Measurements from ENCODE around the gene SMARCD3.

SMARCD3 gene

DNA sequence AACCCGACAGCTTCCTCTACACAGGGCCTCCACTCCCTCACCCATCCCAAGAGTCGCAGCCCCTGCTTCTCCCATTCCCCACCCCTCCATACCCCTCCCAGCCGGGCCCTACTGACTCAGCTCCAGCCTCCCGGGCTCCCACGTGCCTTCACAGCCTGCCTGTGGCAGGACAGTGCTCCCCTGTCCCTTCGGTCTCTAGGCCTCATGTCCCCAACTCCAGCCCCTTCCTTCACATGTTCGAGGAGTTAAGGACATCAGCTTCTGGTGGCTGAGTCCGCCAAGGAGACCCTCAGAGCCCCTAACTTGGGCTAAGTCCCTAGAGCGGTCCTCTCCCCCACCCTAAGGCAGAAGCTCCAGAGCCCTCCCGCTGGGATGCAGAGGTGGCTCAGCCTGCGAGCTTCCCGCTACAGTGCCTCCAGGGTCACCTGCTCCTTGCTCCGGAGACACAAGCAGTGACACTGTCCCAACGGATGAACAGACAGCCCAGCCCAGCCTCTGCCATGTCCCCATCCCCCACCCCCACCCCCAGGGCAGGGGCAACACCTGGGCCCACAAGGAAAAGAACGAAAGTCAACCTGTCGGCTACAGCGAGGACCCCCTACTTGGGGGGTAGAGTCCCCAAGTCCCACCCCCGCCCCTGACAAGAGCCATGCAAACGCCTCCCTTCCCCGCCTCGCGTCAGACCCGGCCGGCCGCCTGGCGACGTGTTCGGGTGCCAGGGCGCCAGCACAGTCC lies 716 bp downstream of the SMARCD3 start:
- DNase-seq (ENCODE audit: low read depth), result no peak

GRCh38 chr7:151246851-151247580 lies 1.5 kb downstream of the SMARCD3 start:
- no peak for DNase-seq (ENCODE audit: low read depth)

- DNase-seq (ENCODE audit: low read depth), result no peak
These were observed 2.2 kb downstream of the SMARCD3 start for GRCh38 chr7:151246102-151246850.

DNA sequence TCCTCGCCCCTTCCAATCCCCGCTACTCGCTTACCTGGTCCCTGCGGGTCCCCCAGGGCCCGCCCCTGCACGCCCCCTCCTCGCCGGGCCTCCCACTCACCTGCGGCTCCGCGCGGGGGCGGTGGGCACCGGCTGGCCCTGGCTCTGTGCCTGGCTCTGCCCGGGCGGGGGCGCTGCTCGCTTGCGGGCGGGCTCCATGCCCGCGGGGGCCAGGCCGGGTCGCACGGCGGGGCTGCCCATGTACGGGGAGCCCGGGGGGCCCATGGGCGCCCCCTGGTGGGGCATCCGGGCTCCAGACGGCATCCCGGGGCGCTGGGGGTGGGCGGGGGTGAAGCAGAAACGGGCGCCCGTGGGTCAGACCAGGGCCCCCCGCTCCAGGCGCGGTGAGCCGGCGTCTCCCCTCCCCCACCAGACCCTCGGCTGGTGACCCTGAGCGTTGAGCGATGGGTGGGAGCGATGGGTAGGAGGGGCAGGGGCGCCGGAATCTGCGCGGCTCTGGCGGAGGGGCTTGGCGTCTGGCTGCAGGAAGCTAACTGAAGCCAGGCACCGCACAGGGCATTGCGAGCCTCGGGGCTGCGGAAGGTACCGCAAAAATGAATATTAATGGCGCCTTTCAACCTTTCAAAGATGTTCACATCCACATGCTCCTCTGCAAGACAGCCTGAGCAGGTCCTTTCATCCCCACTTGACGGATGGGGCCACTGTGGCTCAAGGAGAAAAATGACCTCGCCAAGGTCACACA lies 3.0 kb downstream of the SMARCD3 start:
- peak; percentile 50 for DNase-seq (ENCODE audit: low read depth)

GRCh38 chr7:151244841-151245346 lies 3.6 kb downstream of the SMARCD3 start:
- no peak for DNase-seq (ENCODE audit: low read depth)

DNA sequence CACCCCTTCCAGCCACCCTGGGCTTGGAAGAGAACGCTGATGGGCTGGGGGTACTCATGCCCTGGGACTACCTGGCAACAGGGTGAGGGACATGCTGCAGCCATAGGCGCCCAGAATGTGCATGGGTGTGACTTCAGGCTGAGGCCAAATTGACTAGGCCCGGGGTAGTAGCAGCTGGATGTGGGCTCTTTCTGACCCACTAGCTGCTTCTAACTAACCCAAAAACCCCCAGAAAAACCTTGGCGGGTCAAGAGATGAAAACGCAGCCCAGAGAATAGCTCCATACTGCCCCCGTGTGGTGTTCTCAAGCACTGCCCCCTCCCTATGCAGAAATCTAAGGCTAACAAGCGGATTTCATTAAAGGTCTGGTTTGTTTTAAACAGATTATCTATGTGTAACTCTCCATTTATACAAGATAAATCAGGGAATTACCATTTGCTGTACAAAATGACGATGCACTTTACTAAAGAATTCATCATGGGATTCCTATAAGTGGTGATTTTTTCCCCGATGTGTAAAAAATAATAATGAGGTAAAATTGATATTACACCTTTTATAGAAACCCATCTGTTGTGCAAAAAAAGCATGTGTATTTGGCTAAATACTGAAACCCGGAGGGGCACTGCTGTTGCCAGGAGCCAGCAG lies 4.2 kb downstream of the SMARCD3 start:
- peak; percentile 45 for DNase-seq (ENCODE audit: low read depth)

DNA sequence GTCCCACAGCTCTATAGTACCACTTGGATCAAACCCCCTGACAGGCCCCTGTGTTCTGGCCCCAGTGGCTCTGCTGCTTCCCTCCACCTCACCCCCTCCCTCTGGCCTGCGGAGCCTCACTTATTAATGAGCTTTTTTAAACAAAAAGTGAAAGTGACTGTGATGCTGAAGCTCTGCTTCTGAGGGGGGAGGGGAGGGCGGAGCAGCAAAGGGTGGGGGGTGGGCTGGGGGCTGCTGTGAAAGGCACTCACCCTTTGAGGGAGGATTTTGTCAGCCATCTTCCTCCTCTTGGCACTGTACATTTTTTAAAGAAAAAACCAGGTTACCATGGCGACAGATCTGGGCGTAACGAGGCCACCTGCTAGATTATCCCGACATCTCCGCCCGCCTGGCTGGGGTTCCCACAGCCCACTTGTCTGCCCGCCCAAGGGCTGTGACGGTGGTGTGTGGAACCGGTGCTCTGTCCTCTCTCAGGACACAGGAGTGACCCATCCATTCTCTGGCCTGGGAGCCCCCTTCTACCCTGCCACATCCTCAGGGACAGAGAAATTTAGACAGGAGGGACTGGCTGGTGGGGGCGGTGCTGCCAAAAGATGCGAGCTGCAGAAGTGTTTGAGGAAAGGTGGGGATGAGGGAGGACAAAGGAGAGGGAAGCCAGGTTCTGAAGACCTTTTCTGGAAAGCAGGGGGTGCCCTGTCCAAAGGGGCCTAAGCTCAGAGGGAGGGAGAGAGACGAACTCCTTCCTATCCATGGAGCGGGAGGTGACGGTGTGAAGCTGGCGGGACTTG lies 4.9 kb downstream of the SMARCD3 start:
- DNase-seq (ENCODE audit: low read depth), result no peak

DNA sequence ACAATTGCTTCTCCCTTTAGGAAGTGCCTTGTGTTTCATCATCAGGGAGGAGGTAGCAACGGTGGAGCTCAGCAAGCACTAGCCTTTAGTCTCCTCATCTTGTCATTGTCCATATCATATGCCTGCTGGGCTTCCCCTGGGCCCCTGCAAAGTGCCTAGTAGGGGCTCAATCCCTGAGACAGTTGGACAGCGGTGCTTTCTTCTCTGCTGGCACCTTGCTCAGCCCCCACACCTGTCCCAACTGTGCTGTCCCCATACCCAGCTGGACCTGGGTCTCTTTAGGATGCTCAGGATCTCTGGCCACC lies 5.5 kb downstream of the SMARCD3 start:
- DNase-seq (ENCODE audit: low read depth), result no peak

DNA sequence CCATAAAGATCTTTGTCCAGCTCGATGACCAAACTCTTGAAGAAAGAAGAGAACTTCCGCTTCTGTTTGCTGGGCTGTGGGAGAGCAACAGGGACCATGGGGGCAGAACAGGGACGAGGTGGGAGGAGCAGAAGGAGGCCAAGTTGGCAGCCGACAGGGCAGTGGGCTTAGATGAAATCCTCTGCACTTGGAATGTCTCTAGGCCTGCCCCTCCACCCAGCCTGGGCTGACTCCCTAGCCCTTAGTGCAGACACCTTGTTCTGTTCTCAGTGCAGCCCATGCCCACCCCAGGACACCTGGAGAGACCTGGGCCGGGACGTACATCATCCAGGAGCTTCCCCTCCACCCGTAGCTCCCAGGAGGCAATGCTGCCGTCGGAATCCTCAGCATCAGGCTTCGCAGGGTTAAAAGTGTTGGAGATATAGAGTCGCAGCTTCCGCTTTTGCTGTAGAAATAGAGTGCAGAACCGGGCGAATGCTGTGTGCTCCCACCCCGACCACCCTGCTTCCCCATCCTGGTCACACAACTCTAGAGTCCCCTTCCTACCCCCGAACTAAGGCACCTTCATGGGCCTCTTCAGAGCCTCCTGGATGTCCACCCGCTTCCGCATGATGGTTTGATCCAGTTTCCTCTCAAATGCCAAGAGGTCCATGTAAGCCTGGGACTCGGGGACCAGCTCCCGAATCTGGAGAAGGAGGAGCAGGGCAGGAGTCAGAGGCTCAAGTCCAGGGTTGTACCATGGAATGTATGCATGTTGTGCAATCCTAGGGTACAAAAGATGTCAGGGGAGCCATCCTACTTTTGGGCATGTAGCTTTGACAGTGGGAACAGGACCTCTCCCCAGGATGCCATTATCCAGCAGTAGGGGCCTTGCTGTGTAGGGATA lies 6.1 kb downstream of the SMARCD3 start:
- DNase-seq (ENCODE audit: low read depth), result no peak

- DNase-seq (ENCODE audit: low read depth), result no peak
These were observed 6.8 kb downstream of the SMARCD3 start for GRCh38 chr7:151241755-151242096.

DNA sequence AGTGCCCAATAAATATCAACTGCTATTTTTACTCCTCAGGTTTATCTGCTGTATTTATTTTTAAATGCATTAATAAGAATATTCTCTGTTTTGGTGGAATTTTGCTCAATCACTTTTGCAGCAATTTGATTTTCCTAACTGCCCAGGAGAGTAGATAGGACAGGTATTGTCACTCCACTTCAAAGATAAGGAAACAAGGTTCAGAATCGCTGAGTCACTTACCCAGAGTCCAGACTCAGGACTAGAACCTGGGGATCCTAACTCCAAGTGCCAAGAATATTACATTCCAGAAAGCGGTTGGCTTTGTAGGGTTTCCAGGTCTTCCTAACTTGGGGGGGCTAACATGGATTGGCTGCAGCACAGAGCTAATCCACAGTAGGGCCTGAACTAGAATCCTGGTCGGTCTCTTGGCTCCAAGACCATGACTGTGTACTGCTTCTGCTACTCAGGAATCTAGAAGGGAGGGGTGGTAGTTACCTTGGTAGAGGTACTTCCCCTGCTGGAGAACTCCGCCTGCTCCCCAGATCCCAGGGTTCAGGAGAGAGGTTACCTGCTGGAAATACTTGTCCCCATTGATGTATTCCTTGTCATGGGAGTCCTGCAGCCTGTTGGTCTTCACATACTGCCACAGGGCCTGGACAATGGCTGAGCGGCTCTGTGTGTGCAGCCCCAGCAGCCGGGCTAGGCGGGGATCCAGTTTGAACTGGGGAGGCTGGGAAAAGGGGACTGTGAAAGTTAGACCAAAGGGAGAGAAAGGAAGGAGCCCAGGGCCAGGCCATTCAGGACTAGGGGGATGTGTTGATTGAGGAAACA lies 7.3 kb downstream of the SMARCD3 start:
- DNase-seq (ENCODE audit: low read depth), result no peak

GRCh38 chr7:151240536-151240935 lies 8.0 kb downstream of the SMARCD3 start:
- no peak for DNase-seq (ENCODE audit: low read depth)

DNA sequence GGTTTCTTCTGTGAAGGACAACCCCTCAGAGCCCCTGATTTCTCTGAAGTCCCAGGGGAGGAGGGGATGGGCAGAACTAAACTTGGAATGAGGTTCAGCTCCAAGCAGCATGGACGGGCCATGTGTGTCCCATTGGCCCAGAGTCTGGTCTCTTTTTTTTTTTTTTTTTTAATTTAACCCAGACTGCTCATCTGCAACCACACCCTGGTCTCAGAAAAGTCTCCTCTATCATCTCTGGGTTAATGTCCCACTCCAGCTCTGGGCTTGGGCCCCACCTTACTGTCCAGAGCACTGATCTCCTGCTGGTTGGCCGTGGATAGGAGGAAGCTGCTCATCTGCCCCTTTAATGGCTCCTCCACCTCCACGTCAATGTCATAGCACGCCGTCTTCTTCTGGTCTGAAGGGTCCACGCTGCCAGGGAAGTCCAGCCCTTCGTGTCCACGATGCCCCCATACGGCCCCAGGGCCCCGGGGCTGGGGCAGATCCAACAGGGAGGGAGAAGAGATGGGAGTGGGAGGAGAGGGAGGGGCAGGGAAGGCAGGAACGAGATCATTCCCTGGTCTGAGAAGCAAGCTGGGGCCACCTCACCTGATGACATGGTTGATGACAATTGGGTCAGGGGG lies 8.5 kb downstream of the SMARCD3 start:
- no peak for DNase-seq (ENCODE audit: low read depth)

DNA sequence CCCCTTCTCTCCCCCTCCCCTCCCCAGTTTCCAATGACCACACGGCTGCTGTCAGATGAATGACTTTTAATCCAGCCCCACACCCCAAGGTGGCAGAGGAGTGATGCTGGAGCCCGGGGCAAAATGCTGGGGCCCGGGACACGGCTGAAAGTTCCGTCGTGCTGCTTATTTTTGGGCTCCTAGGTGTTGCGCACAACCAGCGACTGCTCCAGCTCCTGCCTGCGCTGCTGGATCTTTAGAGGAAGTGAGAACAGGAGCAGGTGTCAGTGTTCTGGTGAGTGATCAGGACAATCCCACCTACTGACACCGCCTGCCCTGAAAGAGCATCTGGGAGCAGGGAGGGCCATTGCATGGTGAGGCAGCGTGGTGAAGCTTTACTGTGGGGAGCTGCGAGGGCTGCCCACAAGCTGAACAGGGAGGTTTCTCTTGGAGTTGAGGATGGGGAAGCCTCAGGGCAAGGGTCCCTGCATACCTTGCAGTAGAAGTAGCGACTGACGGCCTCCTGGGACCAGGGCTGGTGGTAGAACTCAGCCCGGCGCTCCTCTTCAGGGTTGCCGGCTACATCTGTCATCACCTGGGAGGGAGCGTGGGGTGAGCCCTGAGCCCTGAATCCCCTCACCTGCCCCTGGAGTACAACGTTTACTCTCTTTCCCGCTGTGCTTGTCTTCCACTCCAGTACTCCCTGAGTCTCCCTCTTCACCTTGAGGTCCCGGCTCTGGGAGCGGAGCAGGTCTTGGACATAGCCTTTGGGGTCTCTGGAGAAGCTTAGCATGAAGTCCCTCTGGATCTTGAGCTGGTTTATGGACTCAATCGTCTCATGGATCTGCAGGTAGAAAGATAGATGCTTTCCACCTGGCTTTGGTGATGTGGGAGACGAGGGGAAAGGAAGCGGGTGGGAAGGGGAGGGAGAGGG lies 9.3 kb downstream of the SMARCD3 start:
- no peak for DNase-seq (ENCODE audit: low read depth)

- no peak for DNase-seq (ENCODE audit: low read depth)
These were observed 10.2 kb downstream of the SMARCD3 start for GRCh38 chr7:151238190-151238810.

- no peak for DNase-seq (ENCODE audit: low read depth)
These were observed 11.0 kb downstream of the SMARCD3 start for GRCh38 chr7:151237244-151238189.
